SJSA1 (cell line): ENCODE results near the gene KIF23. TPM values are rescaled to one million over a fixed set of nuclear protein-coding genes. Genes with fewer than 3 reads are reported as not detected.
A peak's percentile ranks its signal among the peaks of the same experiment; 100 is the strongest.

Experiments used
- DNase-seq, 2 experiments: peaks; one replicate each; pipeline ENCODE4 v3.0.0-alpha.2; 2015 to 2020; ENCODE audit warnings: low spot score in 2 of 2, low read depth in 1 of 2
- H3K27ac ChIP-seq: fragments of 250-450 bp; sonication (Bioruptor Pico); 2 replicates; pipeline ENCODE4 v1.5.1; 2020; ENCODE audit warnings: mild to moderate bottlenecking, moderate library complexity
- H3K27me3 ChIP-seq: fragments of 250-450 bp; sonication (Bioruptor Pico); replicated peaks from 2 replicates; pipeline ENCODE4 v1.5.1; 2020; ENCODE audit warnings: mild to moderate bottlenecking, moderate library complexity
- H3K36me3 ChIP-seq: fragments of 250-450 bp; sonication (Bioruptor Pico); 2 replicates; pipeline ENCODE4 v1.5.1; 2020; ENCODE audit warnings: mild to moderate bottlenecking
- H3K4me1 ChIP-seq: fragments of 250-450 bp; sonication (Bioruptor Pico); replicated peaks from 2 replicates; pipeline ENCODE4 v1.6.1; 2021; ENCODE audit warnings: mild to moderate bottlenecking
- H3K4me3 ChIP-seq: fragments of 250-450 bp; sonication (Bioruptor Pico); 2 replicates; pipeline ENCODE4 v1.5.1; 2020; ENCODE audit warnings: mild to moderate bottlenecking
- H3K9me3 ChIP-seq: fragments of 250-450 bp; sonication (Bioruptor Pico); replicated peaks from 2 replicates; pipeline ENCODE4 v1.5.1; 2020; ENCODE audit warnings: mild to moderate bottlenecking
- total RNA-seq: library from RNA; depleted of rRNA; stranded (reverse); fragments of >200 nt; shearing (Covaris generic); gene quantifications from 2 replicates; pipeline ENCODE4 v1.2.3, GENCODE V29; 2014

Gene KIF23
- total RNA-seq, 1 experiment from 2014 or later = 170 TPM

GRCh38 chr15:69386284-69386683 lies 27.9 kb upstream of the KIF23 start:
- no peaks in the 10 kb centered on the region for H3K27me3 ChIP-seq
- DNase-seq = no peak
- H3K36me3 ChIP-seq = no peaks in the 10 kb centered on the region; the same call in 1 of the 2 replicates
- H3K27ac ChIP-seq = no peak overlapping the region
- no peaks in the 10 kb centered on the region for H3K9me3 ChIP-seq
- peaks cover 18% of the 10 kb centered on the region for H3K4me1 ChIP-seq
- H3K4me3 ChIP-seq = no peak overlapping the region

GRCh38 chr15:69388260-69388705 lies 25.9 kb upstream of the KIF23 start:
- no peak overlapping the region for H3K27ac ChIP-seq
- H3K36me3 ChIP-seq = no peaks in the 10 kb centered on the region; the same call in 1 of the 2 replicates
- H3K9me3 ChIP-seq = no peaks in the 10 kb centered on the region
- DNase-seq = no peak
- no peaks in the 10 kb centered on the region for H3K27me3 ChIP-seq
- no peak overlapping the region for H3K4me3 ChIP-seq
- H3K4me1 ChIP-seq = peaks cover 22% of the 10 kb centered on the region

- no peak for DNase-seq
- Histone ChIP-seq H3K27me3 (no peaks in the 10 kb centered on the region), H3K4me3 (no peak overlapping the region), H3K4me1 (peaks cover 33% of the 10 kb centered on the region), H3K27ac (no peak overlapping the region), H3K36me3 (peaks cover 3% of the 10 kb centered on the region; the same call in 1 of the 2 replicates), H3K9me3 (no peaks in the 10 kb centered on the region)
Measured at GRCh38 chr15:69389426-69389825, 24.7 kb upstream of the KIF23 start.

- no peaks in the 10 kb centered on the region for H3K9me3 ChIP-seq
- H3K4me1 ChIP-seq = peaks cover 40% of the 10 kb centered on the region
- H3K27me3 ChIP-seq = no peaks in the 10 kb centered on the region
- peaks cover 15% of the 10 kb centered on the region for H3K36me3 ChIP-seq
- H3K4me3 ChIP-seq = no peak overlapping the region
- peak overlapping the region; percentile 52 for H3K27ac ChIP-seq
- peak; percentile 49 to 62 for DNase-seq
Measured at GRCh38 chr15:69390575-69390974, 23.6 kb upstream of the KIF23 start.

- Histone ChIP-seq H3K4me1 (peaks cover 40% of the 10 kb centered on the region), H3K27ac (peak overlapping the region; percentile 52), H3K27me3 (no peaks in the 10 kb centered on the region), H3K4me3 (no peak overlapping the region), H3K36me3 (peaks cover 19% of the 10 kb centered on the region), H3K9me3 (no peaks in the 10 kb centered on the region)
- no peak for DNase-seq
Measured at GRCh38 chr15:69391046-69391757, 22.9 kb upstream of the KIF23 start.

GRCh38 chr15:69392352-69392751 lies 21.8 kb upstream of the KIF23 start:
- peaks cover 40% of the 10 kb centered on the region for H3K4me1 ChIP-seq
- H3K36me3 ChIP-seq = peaks cover 30% of the 10 kb centered on the region
- H3K27ac ChIP-seq = no peak overlapping the region
- H3K4me3 ChIP-seq = no peak overlapping the region
- H3K9me3 ChIP-seq = no peaks in the 10 kb centered on the region
- DNase-seq = no peak
- no peaks in the 10 kb centered on the region for H3K27me3 ChIP-seq

GRCh38 chr15:69393831-69394491 lies 20.2 kb upstream of the KIF23 start:
- Histone ChIP-seq H3K27me3 (no peaks in the 10 kb centered on the region), H3K27ac (peak overlapping the region; percentile 59), H3K4me3 (no peak overlapping the region), H3K36me3 (peaks cover 40% of the 10 kb centered on the region), H3K9me3 (no peaks in the 10 kb centered on the region), H3K4me1 (peaks cover 44% of the 10 kb centered on the region)
- DNase-seq = peak; percentile 39 to 72

- DNase-seq = peak; percentile 68 to 87
- Histone ChIP-seq H3K4me1 (peaks cover 52% of the 10 kb centered on the region), H3K9me3 (no peaks in the 10 kb centered on the region), H3K27me3 (no peaks in the 10 kb centered on the region), H3K36me3 (peaks cover 48% of the 10 kb centered on the region), H3K27ac (peak overlapping the region; percentile 59), H3K4me3 (no peak overlapping the region)
Measured at GRCh38 chr15:69394556-69395282, 19.4 kb upstream of the KIF23 start.

- Histone ChIP-seq H3K36me3 (peaks cover 55% of the 10 kb centered on the region), H3K9me3 (no peaks in the 10 kb centered on the region)
Measured at GRCh38 chr15:69395460-69395859, 18.7 kb upstream of the KIF23 start.

GRCh38 chr15:69395991-69396390 lies 18.2 kb upstream of the KIF23 start:
- DNase-seq = no peak
- Histone ChIP-seq H3K27me3 (no peaks in the 10 kb centered on the region), H3K4me3 (no peak overlapping the region), H3K27ac (no peak overlapping the region), H3K36me3 (peaks cover 60% of the 10 kb centered on the region), H3K9me3 (no peaks in the 10 kb centered on the region), H3K4me1 (peaks cover 49% of the 10 kb centered on the region)

More at GRCh38 chr15:69395460-69395859, 18.7 kb upstream of the KIF23 start:
- no peak for DNase-seq
- Histone ChIP-seq H3K4me1 (peaks cover 54% of the 10 kb centered on the region), H3K27me3 (no peaks in the 10 kb centered on the region), H3K4me3 (no peak overlapping the region), H3K27ac (no peak overlapping the region)

- Histone ChIP-seq H3K27ac (peak overlapping the region; percentile 22), H3K4me3 (no peak overlapping the region), H3K4me1 (peaks cover 50% of the 10 kb centered on the region), H3K9me3 (no peaks in the 10 kb centered on the region), H3K36me3 (peaks cover 73% of the 10 kb centered on the region), H3K27me3 (no peaks in the 10 kb centered on the region)
- peak; percentile 72 to 80 for DNase-seq
Measured at GRCh38 chr15:69398491-69398891, 15.7 kb upstream of the KIF23 start.

GRCh38 chr15:69400850-69401249 lies 13.3 kb upstream of the KIF23 start:
- no peak overlapping the region for H3K4me3 ChIP-seq
- H3K27ac ChIP-seq = no peak overlapping the region
- H3K4me1 ChIP-seq = peaks cover 50% of the 10 kb centered on the region
- no peak for DNase-seq
- peaks cover 72% of the 10 kb centered on the region for H3K36me3 ChIP-seq
- H3K27me3 ChIP-seq = no peaks in the 10 kb centered on the region
- no peaks in the 10 kb centered on the region for H3K9me3 ChIP-seq

- Histone ChIP-seq H3K4me3 (no peak overlapping the region), H3K27ac (peak overlapping the region; percentile 61; the same call in 1 of the 2 replicates), H3K36me3 (peaks cover 67% of the 10 kb centered on the region), H3K9me3 (no peaks in the 10 kb centered on the region), H3K4me1 (peaks cover 49% of the 10 kb centered on the region), H3K27me3 (no peaks in the 10 kb centered on the region)
- peak in 1 of 2 experiments; percentile 27 for DNase-seq
Measured at GRCh38 chr15:69402816-69403215, 11.3 kb upstream of the KIF23 start.

- Histone ChIP-seq H3K27me3 (no peaks in the 10 kb centered on the region), H3K36me3 (peaks cover 64% of the 10 kb centered on the region), H3K4me1 (peaks cover 41% of the 10 kb centered on the region), H3K4me3 (no peak overlapping the region), H3K9me3 (no peaks in the 10 kb centered on the region), H3K27ac (peak overlapping the region; percentile 61)
- peak in 1 of 2 experiments; percentile 66 for DNase-seq
Measured at GRCh38 chr15:69403594-69403993, 10.6 kb upstream of the KIF23 start.
